ENCODE measurements around the gene HOXB7.

Gene HOXB7

GRCh38 chr17:48565925-48566710 lies 44.7 kb downstream of the HOXB7 start:
- DNase-seq (ENCODE audit: low read depth) = no peak

DNA sequence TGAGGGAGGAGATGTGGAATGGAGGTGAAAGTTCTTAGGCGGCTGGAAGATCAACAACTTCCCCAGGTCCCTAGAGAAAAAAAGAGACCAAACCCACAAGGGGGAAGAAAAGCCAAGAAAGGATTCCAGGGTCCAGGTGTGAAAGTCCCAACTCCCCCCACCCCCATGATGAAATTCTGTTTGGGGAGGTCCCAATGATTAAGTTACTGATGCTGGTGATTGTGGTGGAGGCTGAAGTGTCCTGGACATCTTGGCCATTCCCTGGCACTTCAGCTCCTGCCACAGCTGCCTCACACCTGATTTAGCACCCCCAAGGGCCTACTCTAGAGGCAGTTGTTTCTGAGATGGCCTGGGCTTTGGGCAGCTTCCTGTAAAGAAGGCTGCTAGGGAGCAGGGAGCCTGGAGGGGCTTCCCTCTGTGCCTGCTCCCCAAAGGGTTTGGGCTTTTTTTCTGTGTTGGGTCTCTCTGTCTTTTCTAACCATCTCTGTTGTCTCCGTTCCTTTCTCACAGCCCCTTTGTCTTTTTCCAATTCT lies 45.7 kb downstream of the HOXB7 start:
- DNase-seq (ENCODE audit: low read depth) = no peak

GRCh38 chr17:48564188-48565021 lies 46.4 kb downstream of the HOXB7 start:
- DNase-seq (ENCODE audit: low read depth) = no peak

- no peak for DNase-seq (ENCODE audit: low read depth)
Observed at GRCh38 chr17:48563867-48564187, 47.0 kb downstream of the HOXB7 start.

GRCh38 chr17:48563385-48563838 lies 47.4 kb downstream of the HOXB7 start:
- no peak for DNase-seq (ENCODE audit: low read depth)

DNA sequence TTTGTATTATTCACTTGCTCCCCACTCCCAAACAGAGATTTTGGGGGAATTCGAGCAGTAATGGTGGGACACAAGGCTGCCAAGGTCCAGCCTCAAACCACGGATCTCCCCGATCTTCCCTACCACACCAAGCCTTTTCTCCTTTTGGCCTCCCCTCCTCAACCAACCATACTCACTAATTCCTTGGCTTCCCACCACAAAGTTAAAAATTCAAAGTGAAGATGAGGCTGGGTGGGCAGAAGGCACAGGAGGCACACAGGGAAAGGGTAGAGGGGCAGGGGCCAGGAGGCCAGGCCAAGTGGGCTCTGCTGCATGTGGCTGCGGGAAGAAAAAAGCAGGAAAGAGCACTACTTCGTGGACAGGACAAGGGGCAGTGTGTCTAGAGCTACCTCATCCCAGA lies 47.9 kb downstream of the HOXB7 start:
- DNase-seq (ENCODE audit: low read depth) = no peak

GRCh38 chr17:48561884-48562810 lies 48.7 kb downstream of the HOXB7 start:
- no peak for DNase-seq (ENCODE audit: low read depth)

GRCh38 chr17:48559840-48560817 lies 50.7 kb downstream of the HOXB7 start:
- no peak for DNase-seq (ENCODE audit: low read depth)

- no peak for DNase-seq (ENCODE audit: low read depth)
Observed at GRCh38 chr17:48559122-48559839, 51.5 kb downstream of the HOXB7 start.

DNA sequence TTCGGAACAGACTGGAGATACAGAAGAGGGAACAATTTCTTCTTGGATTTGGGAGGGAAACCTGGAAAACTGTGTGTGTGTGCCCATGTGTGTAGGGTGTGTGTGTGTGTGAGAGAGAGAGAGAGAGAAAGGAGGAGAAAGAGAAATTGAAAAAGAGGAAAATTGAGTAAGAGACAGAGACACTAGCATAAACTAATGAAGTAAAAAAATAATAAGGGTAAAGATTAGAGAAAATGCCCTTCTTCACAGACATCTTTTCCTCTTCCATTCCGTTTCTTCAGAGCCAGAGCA lies 52.0 kb downstream of the HOXB7 start:
- no peak for DNase-seq (ENCODE audit: low read depth)

GRCh38 chr17:48558057-48558830 lies 52.6 kb downstream of the HOXB7 start:
- no peak for DNase-seq (ENCODE audit: low read depth)

Data from T-helper 22 cell (primary cell).